GM10847 (cell line): ENCODE data around the gene ALOX15B.

Experiments
- POLR2A ChIP-seq: IDR thresholded peaks from 2 replicates; pipeline ENCODE4 v1.6.1; 2011; ENCODE audit not compliant: insufficient read length; ENCODE audit errors: extremely low read depth

The ALOX15B gene

GRCh38 chr17:8020776-8021564 is 17.9 kb upstream of the ALOX15B start:
- no peak for TF ChIP-seq POLR2A

GRCh38 chr17:8021565-8022359 is 17.1 kb upstream of the ALOX15B start:
- TF ChIP-seq POLR2A = no peak

GRCh38 chr17:8022360-8023003 is 16.4 kb upstream of the ALOX15B start:
- TF ChIP-seq POLR2A = no peak

GRCh38 chr17:8025176-8025911 is 13.5 kb upstream of the ALOX15B start:
- no peak for TF ChIP-seq POLR2A

GRCh38 chr17:8029121-8029520 is 9.7 kb upstream of the ALOX15B start:
- TF ChIP-seq POLR2A = no peak

GRCh38 chr17:8031261-8031661 is 7.6 kb upstream of the ALOX15B start:
- no peak for TF ChIP-seq POLR2A

GRCh38 chr17:8031950-8032349 is 6.9 kb upstream of the ALOX15B start:
- TF ChIP-seq POLR2A = no peak

- TF ChIP-seq POLR2A = no peak
These were observed 6.4 kb upstream of the ALOX15B start for GRCh38 chr17:8032442-8032841.

GRCh38 chr17:8039611-8040168 is 831 bp downstream of the ALOX15B start:
- TF ChIP-seq POLR2A = no peak

- TF ChIP-seq POLR2A = no peak
These were observed 2.5 kb downstream of the ALOX15B start for GRCh38 chr17:8041249-8041928.

- TF ChIP-seq POLR2A = no peak
These were observed 3.1 kb downstream of the ALOX15B start for GRCh38 chr17:8041979-8042378.

GRCh38 chr17:8044819-8045810 is 6.3 kb downstream of the ALOX15B start:
- TF ChIP-seq POLR2A = no peak

GRCh38 chr17:8046306-8046928 is 7.6 kb downstream of the ALOX15B start:
- TF ChIP-seq POLR2A = no peak
